KMS-11 (cell line): ENCODE results near the gene OSBPL3.

Experiments
- H2AFZ ChIP-seq: fragments of 200-600 bp; sonication (generic); 2 replicates; pipeline ENCODE4 v1.6.1; 2016; ENCODE audit warnings: antibody characterized with exemption, mixed run types, low read depth
- H3K27ac ChIP-seq: fragments of 200-600 bp; sonication (generic); 2 replicates; pipeline ENCODE4 v1.6.1; 2016; ENCODE audit warnings: mild to moderate bottlenecking, mixed run types
- H3K27me3 ChIP-seq: fragments of 200-600 bp; sonication (generic); 2 replicates; pipeline ENCODE4 v1.6.1; 2017; ENCODE audit warnings: mild to moderate bottlenecking, low read depth, mixed run types, moderate library complexity; ENCODE audit not compliant: insufficient read depth
- H3K36me3 ChIP-seq: fragments of 200-600 bp; sonication (generic); 2 replicates; pipeline ENCODE4 v1.6.1; 2017; ENCODE audit warnings: mild to moderate bottlenecking, mixed run types; ENCODE audit not compliant: insufficient read depth
- H3K4me1 ChIP-seq: fragments of 200-600 bp; sonication (generic); 2 replicates; pipeline ENCODE4 v1.6.1; 2016; ENCODE audit warnings: mild to moderate bottlenecking, low read depth, mixed run types; ENCODE audit not compliant: poor library complexity, severe bottlenecking
- H3K4me2 ChIP-seq: fragments of 200-600 bp; sonication (generic); 2 replicates; pipeline ENCODE4 v1.7.0; 2016; ENCODE audit warnings: mild to moderate bottlenecking, mixed run types
- H3K4me3 ChIP-seq: fragments of 200-600 bp; sonication (generic); IDR thresholded peaks from 2 replicates; pipeline ENCODE4 v1.6.1; 2017; ENCODE audit warnings: low read depth, low read length, mixed read lengths; ENCODE audit not compliant: insufficient read depth
- H3K79me2 ChIP-seq: fragments of 200-600 bp; sonication (generic); 2 replicates; pipeline ENCODE4 v1.6.1; 2016; ENCODE audit warnings: low read depth, mixed run types; ENCODE audit not compliant: insufficient read depth
- H3K9ac ChIP-seq: fragments of 200-600 bp; sonication (generic); 2 replicates; pipeline ENCODE4 v1.6.1; 2016; ENCODE audit warnings: mild to moderate bottlenecking, mixed run types
- H4K20me1 ChIP-seq: fragments of 200-600 bp; sonication (generic); 2 replicates; pipeline ENCODE4 v1.6.1; 2016; ENCODE audit warnings: mild to moderate bottlenecking, mixed run types; ENCODE audit not compliant: insufficient read depth
- CTCF ChIP-seq: fragments of 200-600 bp; sonication (generic); conservative IDR thresholded peaks from 2 replicates; pipeline ENCODE4 v1.6.1; 2017; ENCODE audit warnings: low read depth, mild to moderate bottlenecking, antibody characterized with exemption, low read length, moderate library complexity, mixed read lengths

Gene OSBPL3

GRCh38 chr7:24968165-24968564 is 11.8 kb downstream of the OSBPL3 start:
- H4K20me1 ChIP-seq: peaks cover 21% of the 10 kb centered on the region; the same call in 1 of the 2 replicates
- TF ChIP-seq CTCF: no peak

GRCh38 chr7:24967696-24968095 is 12.3 kb downstream of the OSBPL3 start:
- peaks cover 71% of the 10 kb centered on the region for H3K4me1 ChIP-seq
- no peak overlapping the region; the same call in 1 of the 2 replicates for H3K4me2 ChIP-seq
- peaks cover 21% of the 10 kb centered on the region for H4K20me1 ChIP-seq
- no peak for TF ChIP-seq CTCF
- H3K27me3 ChIP-seq: no peaks in the 10 kb centered on the region
- no peak overlapping the region for H3K9ac ChIP-seq
- H2AFZ ChIP-seq: no peak overlapping the region
- no peak overlapping the region for H3K4me3 ChIP-seq
- H3K79me2 ChIP-seq: peaks cover 49% of the 10 kb centered on the region; the same call in 1 of the 2 replicates
- no peaks in the 10 kb centered on the region for H3K36me3 ChIP-seq
- no peak overlapping the region for H3K27ac ChIP-seq

More at GRCh38 chr7:24968165-24968564, 11.8 kb downstream of the OSBPL3 start:
- Histone ChIP-seq H3K4me2 (no peak overlapping the region), H3K4me3 (no peak overlapping the region), H3K9ac (no peak overlapping the region), H3K27ac (no peak overlapping the region), H3K4me1 (peaks cover 67% of the 10 kb centered on the region), H3K36me3 (no peaks in the 10 kb centered on the region), H2AFZ (no peak overlapping the region), H3K27me3 (no peaks in the 10 kb centered on the region), H3K79me2 (peaks cover 53% of the 10 kb centered on the region; the same call in 1 of the 2 replicates)

GRCh38 chr7:24966802-24967201 is 13.2 kb downstream of the OSBPL3 start:
- Histone ChIP-seq H2AFZ (no peak overlapping the region), H3K4me3 (no peak overlapping the region), H3K9ac (no peak overlapping the region), H3K27ac (peak overlapping the region; percentile 37; the same call in 1 of the 2 replicates), H3K4me1 (peaks cover 75% of the 10 kb centered on the region), H3K36me3 (no peaks in the 10 kb centered on the region), H3K79me2 (peaks cover 44% of the 10 kb centered on the region; the same call in 1 of the 2 replicates), H3K27me3 (no peaks in the 10 kb centered on the region), H3K4me2 (peak overlapping the region; percentile 79; the same call in 1 of the 2 replicates), H4K20me1 (peaks cover 18% of the 10 kb centered on the region)
- TF ChIP-seq CTCF: no peak

GRCh38 chr7:24965831-24966708 is 13.9 kb downstream of the OSBPL3 start:
- Histone ChIP-seq H3K79me2 (peaks cover 39% of the 10 kb centered on the region; the same call in 1 of the 2 replicates), H3K9ac (no peak overlapping the region), H2AFZ (no peak overlapping the region), H3K4me2 (peak overlapping the region; percentile 79), H3K27me3 (no peaks in the 10 kb centered on the region), H3K36me3 (no peaks in the 10 kb centered on the region), H4K20me1 (peaks cover 18% of the 10 kb centered on the region), H3K4me1 (peaks cover 81% of the 10 kb centered on the region), H3K4me3 (no peak overlapping the region), H3K27ac (peak overlapping the region; percentile 37; the same call in 1 of the 2 replicates)
- TF ChIP-seq CTCF: no peak; the same call in 1 of the 2 replicates
